GM10266 (cell line): ENCODE data around the gene FGF12.

Experiments
- DNase-seq: peaks from one replicate; pipeline ENCODE4 v3.0.0; 2012; ENCODE audit errors: extremely low spot score
- TF ChIP-seq, protein P1 (sequence below): IDR thresholded peaks from 2 replicates; pipeline ENCODE4 v1.5.1; 2012; ENCODE audit warnings: mild to moderate bottlenecking, low read depth; ENCODE audit not compliant: control insufficient read depth, insufficient read depth; ENCODE audit errors: missing control alignments

The FGF12 gene

DNA sequence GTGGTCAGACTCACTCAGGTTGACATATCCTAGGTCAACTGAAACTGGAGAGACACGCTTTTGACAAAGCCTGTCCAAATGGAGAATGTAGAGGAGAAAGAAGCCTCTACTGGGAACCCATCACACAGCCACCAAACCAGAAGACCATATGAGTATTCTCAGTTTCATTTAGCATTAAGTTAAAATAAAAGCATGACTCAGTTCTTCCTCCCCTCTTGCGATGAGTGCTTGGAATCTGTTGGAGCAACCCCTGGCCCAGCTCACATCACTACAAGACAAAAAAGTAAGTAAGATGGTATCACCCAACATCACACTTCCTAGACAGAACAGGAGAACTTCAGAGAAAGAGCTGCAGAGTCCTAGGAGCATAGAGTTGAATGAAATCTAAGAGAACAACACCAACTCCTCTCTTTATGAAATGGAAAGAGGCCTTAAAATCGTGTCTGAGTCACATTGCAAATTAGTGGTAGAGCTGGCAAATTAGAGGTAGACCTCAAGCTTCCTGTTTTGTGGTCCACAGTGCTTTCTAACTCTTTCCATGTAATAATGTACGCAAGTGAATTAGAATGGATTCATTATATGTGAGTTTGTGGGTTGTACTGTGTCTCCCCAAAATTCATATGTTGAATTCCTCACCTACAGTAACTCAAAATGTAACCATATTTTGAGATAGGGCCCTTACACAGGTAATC, 51.2 kb downstream of the FGF12 start:
- no peak for DNase-seq
- TF ChIP-seq, protein P1, sequence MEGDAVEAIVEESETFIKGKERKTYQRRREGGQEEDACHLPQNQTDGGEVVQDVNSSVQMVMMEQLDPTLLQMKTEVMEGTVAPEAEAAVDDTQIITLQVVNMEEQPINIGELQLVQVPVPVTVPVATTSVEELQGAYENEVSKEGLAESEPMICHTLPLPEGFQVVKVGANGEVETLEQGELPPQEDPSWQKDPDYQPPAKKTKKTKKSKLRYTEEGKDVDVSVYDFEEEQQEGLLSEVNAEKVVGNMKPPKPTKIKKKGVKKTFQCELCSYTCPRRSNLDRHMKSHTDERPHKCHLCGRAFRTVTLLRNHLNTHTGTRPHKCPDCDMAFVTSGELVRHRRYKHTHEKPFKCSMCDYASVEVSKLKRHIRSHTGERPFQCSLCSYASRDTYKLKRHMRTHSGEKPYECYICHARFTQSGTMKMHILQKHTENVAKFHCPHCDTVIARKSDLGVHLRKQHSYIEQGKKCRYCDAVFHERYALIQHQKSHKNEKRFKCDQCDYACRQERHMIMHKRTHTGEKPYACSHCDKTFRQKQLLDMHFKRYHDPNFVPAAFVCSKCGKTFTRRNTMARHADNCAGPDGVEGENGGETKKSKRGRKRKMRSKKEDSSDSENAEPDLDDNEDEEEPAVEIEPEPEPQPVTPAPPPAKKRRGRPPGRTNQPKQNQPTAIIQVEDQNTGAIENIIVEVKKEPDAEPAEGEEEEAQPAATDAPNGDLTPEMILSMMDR, result no peak

DNA sequence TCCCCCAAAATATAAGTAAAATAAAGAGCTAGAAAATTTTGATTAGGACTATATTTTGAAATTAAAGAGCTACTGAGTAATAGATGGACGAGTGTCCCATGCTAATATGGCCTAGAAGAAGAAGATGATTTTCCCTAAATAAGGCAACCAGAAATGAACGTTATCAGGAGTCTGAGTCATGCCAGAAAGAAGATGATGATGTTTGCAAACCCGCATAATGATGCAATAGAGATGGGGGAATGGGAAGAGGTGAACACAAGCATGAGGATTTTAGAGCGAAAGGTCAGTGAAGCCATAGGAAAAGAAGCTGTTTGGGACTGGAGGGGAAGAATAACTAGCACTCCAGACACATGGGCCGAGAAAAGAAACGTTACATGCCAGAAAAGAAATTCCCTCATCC, 71.7 kb downstream of the FGF12 start:
- TF ChIP-seq, protein P1, result no peak
- no peak for DNase-seq

DNA sequence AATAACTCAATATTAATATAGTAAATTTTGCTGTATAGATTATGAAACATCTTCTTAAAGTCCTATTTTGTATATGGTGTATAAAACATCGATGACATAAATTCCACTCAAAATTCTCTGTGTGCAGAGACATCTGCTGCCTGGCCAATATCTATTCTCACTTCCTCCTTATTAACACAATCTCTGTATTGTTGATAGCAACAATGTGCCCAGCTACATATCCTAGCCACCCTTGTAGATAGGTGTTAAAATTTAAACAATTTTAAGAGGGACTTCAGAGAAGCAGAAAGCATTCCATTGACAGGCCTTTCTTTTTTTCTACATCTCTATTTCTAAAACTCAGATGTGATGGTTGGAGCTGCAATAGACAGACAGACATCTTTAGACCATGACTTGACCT, 72.3 kb downstream of the FGF12 start:
- DNase-seq, result no peak
- TF ChIP-seq, protein P1, result no peak

DNA sequence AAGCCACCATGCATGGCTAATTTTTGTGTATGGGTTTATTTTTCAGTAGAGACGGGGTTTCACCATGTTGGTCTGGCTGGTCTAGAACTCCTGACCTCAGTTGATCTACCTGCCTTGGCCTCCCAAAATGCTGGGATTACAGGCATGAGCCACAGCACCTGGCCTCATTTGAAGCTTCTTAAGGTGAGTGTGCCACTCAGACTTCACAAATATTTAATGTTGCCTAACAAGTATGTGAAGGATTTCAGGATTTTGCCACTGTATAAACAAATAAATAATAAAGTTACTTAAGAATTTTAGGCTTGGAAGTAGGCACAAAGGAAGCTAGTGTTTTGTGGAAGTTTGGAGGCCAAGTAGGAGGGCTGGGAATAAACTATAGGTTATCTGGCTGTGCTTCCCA, 73.5 kb downstream of the FGF12 start:
- DNase-seq, result no peak

DNA sequence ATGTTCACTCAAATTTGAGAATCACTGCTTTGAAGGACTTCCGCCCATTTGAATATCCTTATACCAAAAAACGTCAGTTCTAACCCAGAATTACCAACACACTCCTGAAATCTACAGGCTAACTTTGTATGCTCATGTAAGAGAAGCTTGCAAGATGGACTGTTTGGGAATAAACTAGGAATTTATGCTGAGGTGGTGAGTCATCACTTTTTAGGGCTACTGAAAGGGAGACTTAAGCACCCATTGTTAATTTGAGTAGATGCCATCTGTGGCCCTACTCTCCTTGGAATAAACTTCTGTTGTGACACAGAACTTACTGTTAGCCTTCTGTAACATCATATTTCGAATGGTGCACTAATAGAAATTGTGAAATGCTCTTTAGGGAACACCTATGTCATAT, 74.6 kb downstream of the FGF12 start:
- TF ChIP-seq, protein P1, result no peak
- no peak for DNase-seq

More for the DNA sequence above, 73.5 kb downstream of the FGF12 start:
- TF ChIP-seq, protein P1, result no peak

DNA sequence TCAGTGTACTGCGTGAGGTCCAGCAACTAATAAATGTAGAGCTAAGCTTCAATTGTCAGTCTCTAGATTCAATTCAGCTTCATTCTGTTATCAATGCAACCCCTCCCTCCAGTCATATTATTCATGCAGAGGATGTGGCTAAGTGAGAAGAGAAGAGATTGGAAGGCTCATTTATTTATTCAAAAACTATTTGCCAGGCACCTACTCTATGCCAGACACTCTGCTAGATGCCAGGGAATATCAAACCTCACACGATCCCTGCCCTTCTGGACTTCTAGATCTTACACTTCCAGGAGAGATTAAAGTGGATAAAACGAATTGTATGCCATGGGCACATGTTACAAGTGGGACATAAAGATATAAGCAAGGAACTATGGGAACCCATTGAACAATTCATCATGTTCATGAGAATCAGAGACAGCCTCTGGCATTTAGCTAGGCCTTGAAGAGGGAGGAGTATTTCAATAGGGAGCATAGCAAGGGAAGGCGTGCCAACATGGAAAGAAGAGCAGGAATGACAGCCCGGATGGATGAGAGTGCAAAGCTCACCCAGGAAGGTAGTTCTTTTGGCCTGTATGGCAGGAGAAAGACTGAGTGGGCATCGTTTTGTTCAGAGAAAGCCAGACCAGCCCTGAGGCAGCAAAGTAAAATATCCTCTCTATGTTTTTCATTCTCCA, 75.4 kb downstream of the FGF12 start:
- TF ChIP-seq, protein P1, result no peak

DNA sequence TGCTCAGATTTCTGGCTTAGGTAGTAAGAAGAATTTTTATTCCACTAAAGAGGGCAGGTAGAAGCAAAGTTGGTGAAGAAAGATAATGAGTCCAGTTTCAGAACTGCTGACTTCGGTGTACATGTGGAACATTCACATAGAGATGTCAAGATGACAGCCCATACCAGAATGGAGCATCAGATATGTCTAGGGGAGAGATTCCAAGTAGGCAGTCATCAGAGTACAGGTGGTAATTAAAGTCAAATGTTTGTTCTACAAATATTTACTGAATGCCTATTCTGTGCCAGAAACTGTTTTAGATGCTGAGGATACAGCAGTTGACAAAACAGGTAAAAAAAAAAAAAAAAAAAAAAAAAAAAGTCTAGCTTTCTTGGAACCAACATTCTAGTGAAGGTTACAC, 81.9 kb downstream of the FGF12 start:
- DNase-seq, result no peak
- TF ChIP-seq, protein P1, result no peak

More for the DNA sequence above, 75.4 kb downstream of the FGF12 start:
- no peak for DNase-seq
